Measurements from ENCODE around the gene SV2A. TPM values are rescaled to one million over a fixed set of nuclear protein-coding genes. Genes with fewer than 3 reads are reported as not detected.
A peak's percentile ranks its signal among the peaks of the same experiment; 100 is the strongest.

The SV2A gene
- total RNA-seq, 1 donor from 2014 or later = 0.22 TPM

DNA sequence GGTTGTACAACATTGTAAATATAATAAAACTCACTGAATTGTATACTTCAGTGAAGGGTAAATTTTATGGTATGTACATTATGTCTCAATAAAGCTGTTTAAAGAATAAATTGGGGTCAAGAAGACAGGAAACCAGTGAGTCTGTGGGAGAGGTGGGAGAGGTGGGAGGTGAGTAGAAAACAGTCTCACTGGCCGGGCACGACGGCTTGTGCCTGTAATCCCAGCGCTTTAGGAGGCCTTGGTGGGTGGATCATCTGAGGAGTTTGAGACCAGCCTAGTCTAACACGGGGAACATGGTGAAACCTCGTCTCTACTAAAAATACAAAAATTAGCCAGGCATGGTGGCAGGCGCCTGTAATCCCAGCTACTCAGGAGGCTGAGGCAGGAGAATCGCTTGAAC, 14.8 kb upstream of the SV2A start:
- intact Hi-C loops (cut with micrococcal nuclease) = no loop called here
- no peak for DNase-seq
- ATAC-seq = no peak

GRCh38 chr1:149931212-149931790, 13.7 kb upstream of the SV2A start:
- intact Hi-C loops (cut with micrococcal nuclease) = no loop called here
- ATAC-seq = no peak
- DNase-seq = no peak

DNA sequence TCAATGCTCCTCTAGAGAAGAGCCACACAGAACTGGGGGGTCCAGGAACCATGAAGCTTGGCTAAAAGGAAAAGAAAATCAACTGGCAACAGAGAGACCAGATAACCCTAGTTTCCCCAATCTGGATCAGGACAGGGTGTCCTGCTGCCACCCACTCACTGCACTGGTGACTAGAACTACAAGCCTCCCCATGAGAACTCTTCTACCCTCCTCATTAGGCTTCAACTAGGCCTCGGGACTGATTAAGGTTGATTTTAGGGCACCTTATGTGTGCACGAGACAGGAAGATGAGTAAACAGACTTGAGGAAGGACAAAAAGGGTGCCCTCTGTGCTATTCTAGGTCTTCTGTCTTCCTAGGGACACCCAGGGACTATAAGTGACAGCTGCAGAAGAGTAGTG, 12.2 kb upstream of the SV2A start:
- intact Hi-C loops (cut with micrococcal nuclease) = no loop called here
- no peak for ATAC-seq
- DNase-seq = no peak

DNA sequence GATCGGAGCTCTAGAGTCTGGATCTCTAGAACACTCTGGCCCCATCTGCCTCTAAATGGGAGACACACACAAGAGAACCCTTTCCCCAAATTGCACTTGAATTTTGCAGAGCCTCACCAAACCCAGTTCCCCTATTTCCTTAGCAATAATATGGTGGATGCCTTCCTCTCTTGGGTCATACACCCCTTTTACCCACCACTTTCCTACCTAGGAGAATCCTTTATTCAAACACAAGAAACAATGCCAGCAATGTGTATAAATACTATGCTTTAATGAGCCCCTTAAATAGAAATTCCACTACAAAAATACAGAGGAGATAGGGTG, 10.7 kb upstream of the SV2A start:
- no peak for DNase-seq
- no peak for ATAC-seq
- intact Hi-C loops (cut with micrococcal nuclease) = no loop called here

GRCh38 chr1:149927563-149928400, 10.1 kb upstream of the SV2A start, which contains the start of gene SF3B4:
Gene SF3B4 (minus strand): TSS chr1:149927803. CDS start chr1:149927759, 44 bp downstream.
- intact Hi-C loops (cut with micrococcal nuclease) = no loop called here
- ATAC-seq (peak; percentile 99), DNase-seq (peak; percentile 97)

GRCh38 chr1:149927056-149927562, 9.5 kb upstream of the SV2A start:
- ATAC-seq (no peak), DNase-seq (no peak)
- intact Hi-C loops (cut with micrococcal nuclease) = no loop called here

- intact Hi-C loops (cut with micrococcal nuclease) = no loop called here
- DNase-seq (no peak), ATAC-seq (no peak)
Observed at GRCh38 chr1:149926296-149926695, 8.7 kb upstream of the SV2A start.

DNA sequence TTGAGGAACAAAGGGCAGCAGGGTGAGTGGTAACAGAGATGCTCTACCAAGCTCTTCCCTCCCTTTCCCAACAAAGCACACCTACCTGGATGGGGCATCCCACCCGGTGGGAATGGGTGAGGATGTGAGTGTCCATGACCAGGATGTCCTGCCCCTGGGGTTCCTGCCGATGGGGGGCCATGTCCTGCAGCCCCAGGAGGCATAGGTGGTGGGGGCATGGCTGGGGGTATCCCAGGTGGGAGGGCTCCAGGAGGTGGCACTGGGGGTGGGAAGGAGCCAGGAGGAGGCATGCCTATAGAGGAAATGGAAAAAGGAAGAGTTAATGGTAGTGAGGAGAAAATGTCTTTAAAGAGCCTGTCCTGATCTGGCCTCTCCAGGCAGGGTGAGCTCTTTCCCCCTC, 8.1 kb upstream of the SV2A start:
- ATAC-seq (no peak), DNase-seq (no peak)
- intact Hi-C loops (cut with micrococcal nuclease) = no loop called here

DNA sequence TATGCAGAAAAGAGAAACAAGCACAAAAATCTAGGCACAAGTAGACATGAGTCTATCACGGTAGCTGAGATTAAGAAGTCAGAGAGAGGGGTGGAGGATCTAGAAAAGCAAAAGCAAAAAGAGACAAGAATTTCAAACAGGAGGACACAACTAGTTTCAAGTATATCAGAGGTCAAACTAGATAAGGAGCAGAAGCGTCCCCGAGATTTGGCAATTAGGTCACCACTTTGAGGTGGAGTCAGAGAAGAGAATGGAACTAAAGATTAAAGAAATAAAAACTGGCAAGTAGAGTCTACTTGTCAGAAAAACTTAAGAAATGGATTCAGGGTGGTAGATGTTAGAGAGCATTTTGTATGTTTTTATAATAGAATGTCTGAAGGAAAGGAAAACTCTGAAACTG, 7.7 kb upstream of the SV2A start:
- intact Hi-C loops (cut with micrococcal nuclease) = no loop called here
- no peak for ATAC-seq
- no peak for DNase-seq

GRCh38 chr1:149923626-149924025, 6.0 kb upstream of the SV2A start:
- no peak for ATAC-seq
- intact Hi-C loops (cut with micrococcal nuclease) = no loop called here

GRCh38 chr1:149916898-149917252, 769 bp downstream of the SV2A start:
- intact Hi-C loops (cut with micrococcal nuclease) = no loop called here
- DNase-seq = no peak
- no peak for ATAC-seq

More at GRCh38 chr1:149923626-149924025, 6.0 kb upstream of the SV2A start:
- DNase-seq = no peak

GRCh38 chr1:149916193-149916897, 1.3 kb downstream of the SV2A start:
- intact Hi-C loops (cut with micrococcal nuclease) = no loop called here
- DNase-seq = no peak
- ATAC-seq = no peak

- intact Hi-C loops (cut with micrococcal nuclease) = no loop called here
Observed at GRCh38 chr1:149915429-149916192, 2.0 kb downstream of the SV2A start.

GRCh38 chr1:149914545-149914944, 3.1 kb downstream of the SV2A start:
- intact Hi-C loops (cut with micrococcal nuclease) = no loop called here
- ATAC-seq (no peak), DNase-seq (no peak)

More at GRCh38 chr1:149915429-149916192, 2.0 kb downstream of the SV2A start:
- no peak for DNase-seq
- ATAC-seq = no peak

- DNase-seq (no peak), ATAC-seq (no peak)
- intact Hi-C loops (cut with micrococcal nuclease) = no loop called here
Observed at GRCh38 chr1:149906570-149907075, 11.0 kb downstream of the SV2A start.

DNA sequence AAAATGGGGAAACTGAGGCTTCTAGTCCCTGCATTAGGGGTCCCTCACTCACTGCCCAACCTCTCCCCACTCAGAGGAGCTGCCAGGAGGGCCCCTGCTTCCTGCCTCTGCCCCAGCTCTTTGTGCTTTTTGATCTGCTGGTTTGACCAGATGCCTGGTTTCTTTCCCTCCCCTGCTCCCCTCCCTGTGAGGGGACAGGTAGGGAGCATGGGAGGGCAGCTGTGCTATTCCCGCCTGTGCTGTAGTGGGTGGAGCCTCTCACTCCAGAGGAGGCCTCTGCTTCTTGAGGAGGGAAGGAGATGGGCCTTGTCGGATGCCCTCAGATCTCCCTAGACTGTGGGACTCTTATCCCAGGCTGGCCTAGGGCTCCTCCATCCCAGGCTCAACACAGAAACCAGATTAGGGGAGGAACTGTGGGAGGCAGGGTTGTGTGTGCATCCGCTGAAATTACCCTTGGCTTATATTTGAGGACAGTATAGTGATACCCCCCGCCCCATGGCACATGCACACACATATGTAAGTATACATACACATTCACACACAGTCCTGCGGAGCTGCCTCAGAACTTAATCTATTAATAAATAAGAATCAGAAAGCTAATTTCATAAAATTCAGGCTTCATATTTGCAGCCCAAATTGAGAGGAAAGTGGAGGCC, 13.7 kb downstream of the SV2A start:
- no peak for ATAC-seq
- no peak for DNase-seq
- intact Hi-C loops (cut with micrococcal nuclease) = no loop called here

GRCh38 chr1:149899460-149900284, 18.0 kb downstream of the SV2A start, which contains the start of gene BOLA1:
Gene BOLA1 (plus strand): TSS chr1:149899568. CDS start chr1:149900060, 492 bp downstream.
- intact Hi-C loops (cut with micrococcal nuclease) = no loop called here

DNA sequence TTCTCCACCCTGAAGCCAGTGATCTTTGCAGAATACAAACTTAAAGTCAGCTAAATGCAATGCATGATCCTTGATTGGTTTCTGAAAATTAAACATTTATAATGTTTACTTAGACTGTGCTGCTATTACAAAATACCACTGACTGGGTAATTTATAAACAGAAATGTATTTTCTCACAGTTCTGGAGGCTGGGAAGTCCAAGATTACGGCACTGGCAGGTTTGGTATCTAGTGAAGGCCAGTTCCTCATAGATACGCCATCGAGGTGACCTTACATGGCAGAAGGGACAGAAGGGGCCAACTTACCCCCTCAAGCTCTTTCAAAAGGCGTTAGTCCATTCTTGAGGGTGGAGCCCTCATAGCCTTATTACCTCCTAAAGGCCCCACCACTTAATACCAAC, 21.1 kb downstream of the SV2A start:
- no peak for ATAC-seq
- DNase-seq = no peak
- intact Hi-C loops (cut with micrococcal nuclease) = no loop called here

More at GRCh38 chr1:149899460-149900284, 18.0 kb downstream of the SV2A start, which contains the start of gene BOLA1:
- ATAC-seq (peak; percentile 99), DNase-seq (peak; percentile 95)

Measured in left ventricle myocardium superior (tissue), 1 donor.